Astrocyte (in vitro differentiated cells and primary cell): Measurements from ENCODE around the gene LBX1. TPM values are rescaled to one million over a fixed set of nuclear protein-coding genes. Genes with fewer than 3 reads are reported as not detected.

ENCODE experiments used
- DNase-seq: peaks from one replicate; pipeline ENCODE4 v3.0.0-alpha.2; 2010; ENCODE audit warnings: low read depth
- FAIRE-seq: peaks from 2 replicates; lab custom pipeline; 2011; peaks lifted over from hg19 to GRCh38; lab: Jason Lieb, UNC
- H2AFZ ChIP-seq: 2 replicates; pipeline ENCODE4 v1.6.0; 2012; ENCODE audit warnings: low read depth, low read length, inconsistent platforms
- H3K27ac ChIP-seq: 2 replicates; pipeline ENCODE4 v1.5.1; 2011; ENCODE audit warnings: low read depth, low read length, inconsistent platforms
- H3K27me3 ChIP-seq: 2 replicates; pipeline ENCODE4 v1.6.0; 2011; ENCODE audit warnings: low read length, inconsistent platforms; ENCODE audit not compliant: insufficient read depth
- H3K36me3 ChIP-seq: 2 replicates; pipeline ENCODE4 v1.5.1; 2011; ENCODE audit warnings: low read length, inconsistent platforms; ENCODE audit not compliant: insufficient read depth
- H3K4me1 ChIP-seq: 2 replicates; pipeline ENCODE4 v1.5.1; 2011; ENCODE audit warnings: low read length, inconsistent platforms; ENCODE audit not compliant: insufficient read depth
- H3K4me2 ChIP-seq: 2 replicates; pipeline ENCODE4 v1.6.0; 2012; ENCODE audit warnings: low read length, inconsistent platforms
- H3K4me3 ChIP-seq: 2 replicates; pipeline ENCODE4 v1.5.1; 2011; ENCODE audit warnings: low read depth, mild to moderate bottlenecking, low read length, inconsistent platforms; ENCODE audit not compliant: insufficient read depth
- H3K79me2 ChIP-seq: 2 replicates; pipeline ENCODE4 v1.6.0; 2012; ENCODE audit warnings: mild to moderate bottlenecking, low read length, inconsistent platforms; ENCODE audit not compliant: insufficient read depth
- H3K9ac ChIP-seq: 2 replicates; pipeline ENCODE4 v1.6.0; 2012; ENCODE audit warnings: mild to moderate bottlenecking, low read length, inconsistent platforms
- H3K9me3 ChIP-seq: 2 replicates; pipeline ENCODE4 v1.5.1; 2012; ENCODE audit warnings: low read depth, mild to moderate bottlenecking, low read length, inconsistent platforms; ENCODE audit not compliant: insufficient read depth
- H4K20me1 ChIP-seq: 2 replicates; pipeline ENCODE4 v1.6.0; 2012; ENCODE audit warnings: low read length, inconsistent platforms; ENCODE audit not compliant: insufficient read depth
- H3K27ac Mint-ChIP-seq: one replicate; pipeline ENCODE4 v1.8.0; 2021; ENCODE audit warnings: mild to moderate bottlenecking, mixed read lengths; ENCODE audit not compliant: unreplicated experiment
- H3K27me3 Mint-ChIP-seq: one replicate; pipeline ENCODE4 v1.8.0; 2021; ENCODE audit warnings: low read depth, mixed read lengths; ENCODE audit not compliant: unreplicated experiment
- H3K36me3 Mint-ChIP-seq: one replicate; pipeline ENCODE4 v1.8.0; 2021; ENCODE audit warnings: low read depth, mixed read lengths; ENCODE audit not compliant: unreplicated experiment
- H3K4me1 Mint-ChIP-seq: one replicate; pipeline ENCODE4 v1.8.0; 2021; ENCODE audit warnings: low read depth, mixed read lengths; ENCODE audit not compliant: unreplicated experiment
- H3K4me3 Mint-ChIP-seq: one replicate; pipeline ENCODE4 v1.8.0; 2021; ENCODE audit warnings: mild to moderate bottlenecking, moderate library complexity, mixed read lengths; ENCODE audit not compliant: unreplicated experiment
- H3K9me3 Mint-ChIP-seq: one replicate; pipeline ENCODE4 v1.8.0; 2021; ENCODE audit warnings: mild to moderate bottlenecking, mixed read lengths; ENCODE audit not compliant: unreplicated experiment
- EZH2 ChIP-seq: IDR thresholded peaks from 2 replicates; pipeline ENCODE4 v1.6.1; 2012; ENCODE audit warnings: mild to moderate bottlenecking, low read length, inconsistent platforms; ENCODE audit not compliant: insufficient read depth
- total RNA-seq: library from RNA; stranded (reverse); gene quantifications from 2 replicates; pipeline ENCODE4 v1.2.1, GENCODE V29; 2021
- TF ChIP-seq, protein P1 (sequence below): IDR thresholded peaks from 2 replicates; pipeline ENCODE4 v1.5.1; 2011; ENCODE audit warnings: low read depth, mild to moderate bottlenecking, inconsistent platforms, low read length, moderate library complexity; ENCODE audit not compliant: insufficient read depth

Gene LBX1
- total RNA-seq, 1 donor from 2014 or later: not detected

DNA sequence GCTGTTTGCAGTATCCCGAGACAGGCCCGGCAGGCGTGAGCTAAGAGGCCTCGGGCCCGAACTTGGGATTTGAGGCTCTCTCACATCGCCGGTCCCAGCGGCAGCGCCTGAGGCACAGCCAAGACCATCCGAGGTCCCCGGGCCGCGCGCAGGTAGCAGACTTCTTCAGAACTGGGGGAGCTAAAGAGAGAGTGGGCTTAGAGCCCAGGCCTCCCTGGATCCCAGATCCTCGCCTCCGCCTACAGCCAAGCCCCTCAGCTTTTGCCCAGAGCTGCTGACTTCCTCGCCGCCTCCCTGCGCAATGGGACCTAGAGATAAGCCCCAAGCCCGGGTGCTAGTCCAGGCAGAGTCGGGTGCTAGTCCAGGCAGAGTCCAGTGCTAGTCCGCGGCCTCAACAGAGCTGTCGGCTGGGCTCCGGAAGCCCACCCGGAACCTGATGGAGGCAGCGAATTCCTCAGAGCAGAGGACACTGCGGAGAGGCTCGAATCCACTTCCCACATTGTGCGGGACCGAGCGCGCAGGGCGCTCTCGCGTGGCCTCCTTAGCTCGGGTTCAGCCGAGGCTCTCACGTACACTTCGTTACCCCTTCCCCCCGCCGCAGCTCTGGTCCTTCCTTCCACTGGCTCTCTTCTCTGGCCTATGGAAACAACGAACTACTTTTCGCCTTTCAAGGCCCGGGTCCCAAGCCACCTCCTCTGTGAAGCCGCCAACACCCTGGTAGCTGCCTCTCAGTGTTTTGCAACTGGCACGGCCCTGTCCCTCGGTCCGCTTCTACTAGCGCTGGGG lies 5.8 kb downstream of the LBX1 start:
- H3K27ac ChIP-seq: no peak overlapping the region
- peak; percentile 100 for TF ChIP-seq EZH2
- TF ChIP-seq, protein P1, sequence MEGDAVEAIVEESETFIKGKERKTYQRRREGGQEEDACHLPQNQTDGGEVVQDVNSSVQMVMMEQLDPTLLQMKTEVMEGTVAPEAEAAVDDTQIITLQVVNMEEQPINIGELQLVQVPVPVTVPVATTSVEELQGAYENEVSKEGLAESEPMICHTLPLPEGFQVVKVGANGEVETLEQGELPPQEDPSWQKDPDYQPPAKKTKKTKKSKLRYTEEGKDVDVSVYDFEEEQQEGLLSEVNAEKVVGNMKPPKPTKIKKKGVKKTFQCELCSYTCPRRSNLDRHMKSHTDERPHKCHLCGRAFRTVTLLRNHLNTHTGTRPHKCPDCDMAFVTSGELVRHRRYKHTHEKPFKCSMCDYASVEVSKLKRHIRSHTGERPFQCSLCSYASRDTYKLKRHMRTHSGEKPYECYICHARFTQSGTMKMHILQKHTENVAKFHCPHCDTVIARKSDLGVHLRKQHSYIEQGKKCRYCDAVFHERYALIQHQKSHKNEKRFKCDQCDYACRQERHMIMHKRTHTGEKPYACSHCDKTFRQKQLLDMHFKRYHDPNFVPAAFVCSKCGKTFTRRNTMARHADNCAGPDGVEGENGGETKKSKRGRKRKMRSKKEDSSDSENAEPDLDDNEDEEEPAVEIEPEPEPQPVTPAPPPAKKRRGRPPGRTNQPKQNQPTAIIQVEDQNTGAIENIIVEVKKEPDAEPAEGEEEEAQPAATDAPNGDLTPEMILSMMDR: no peak
- peaks cover 28% of the 10 kb centered on the region for H3K9me3 Mint-ChIP-seq
- no peak overlapping the region for H3K27ac Mint-ChIP-seq
- H3K36me3 Mint-ChIP-seq: peaks cover 8% of the 10 kb centered on the region
- H3K27me3 ChIP-seq: peaks cover 95% of the 10 kb centered on the region
- DNase-seq (no peak), FAIRE-seq (no peak)
- H3K79me2 ChIP-seq: no peaks in the 10 kb centered on the region
- peak overlapping the region; percentile 70 for H3K4me2 ChIP-seq
- no peak overlapping the region for H2AFZ ChIP-seq
- H3K36me3 ChIP-seq: no peaks in the 10 kb centered on the region
- peaks cover 5% of the 10 kb centered on the region for H3K9me3 ChIP-seq
- H3K4me1 ChIP-seq: peaks cover 3% of the 10 kb centered on the region
- H4K20me1 ChIP-seq: peaks cover 28% of the 10 kb centered on the region
- H3K27me3 Mint-ChIP-seq: peaks cover 83% of the 10 kb centered on the region
- H3K4me3 Mint-ChIP-seq: no peak overlapping the region
- H3K4me3 ChIP-seq: peak overlapping the region; percentile 14
- H3K9ac ChIP-seq: no peak overlapping the region
- peaks cover 4% of the 10 kb centered on the region for H3K4me1 Mint-ChIP-seq

DNA sequence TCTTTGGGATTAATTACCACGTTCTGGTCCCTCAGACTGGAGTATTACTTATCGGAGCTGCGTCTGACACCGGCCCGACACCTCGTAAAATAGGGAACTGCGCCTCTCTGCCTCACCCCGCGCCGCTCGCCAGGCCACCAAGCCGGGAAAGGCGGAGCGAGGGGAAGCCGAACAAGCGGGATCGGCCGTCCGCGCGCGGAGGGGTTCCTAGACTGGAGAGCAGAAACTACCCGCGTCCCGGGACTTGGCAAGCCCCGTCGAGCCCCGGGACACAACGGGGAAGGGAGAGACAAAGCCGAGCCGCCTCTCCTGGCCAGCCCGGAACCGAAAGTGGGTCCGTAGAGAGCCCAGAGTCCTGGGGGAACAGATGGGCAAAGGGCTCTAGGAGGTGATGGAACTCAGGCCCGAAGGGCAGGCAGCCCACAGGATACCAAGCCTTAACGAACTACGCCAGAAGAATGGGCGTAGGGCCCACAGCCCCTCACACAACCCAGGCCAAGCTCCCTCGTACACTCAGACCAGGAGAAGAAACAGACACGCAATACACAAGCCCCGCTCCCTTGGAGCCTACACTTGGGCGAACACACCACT lies 6.5 kb downstream of the LBX1 start:
- Mint-ChIP-seq H3K27me3 (peaks cover 83% of the 10 kb centered on the region), H3K9me3 (peaks cover 25% of the 10 kb centered on the region), H3K27ac (peak overlapping the region; percentile 58), H3K4me1 (peaks cover 4% of the 10 kb centered on the region), H3K4me3 (no peak overlapping the region), H3K36me3 (peaks cover 6% of the 10 kb centered on the region)
- FAIRE-seq (no peak), DNase-seq (no peak)
- H3K9me3 ChIP-seq: peaks cover 5% of the 10 kb centered on the region
- H3K36me3 ChIP-seq: no peaks in the 10 kb centered on the region
- H3K4me2 ChIP-seq: peak overlapping the region; percentile 70
- H4K20me1 ChIP-seq: peaks cover 23% of the 10 kb centered on the region
- H3K9ac ChIP-seq: no peak overlapping the region
- TF ChIP-seq, protein P1: no peak
- TF ChIP-seq EZH2: no peak
- H3K4me3 ChIP-seq: peak overlapping the region; percentile 14
- no peak overlapping the region for H3K27ac ChIP-seq
- H3K79me2 ChIP-seq: no peaks in the 10 kb centered on the region
- H3K27me3 ChIP-seq: peaks cover 95% of the 10 kb centered on the region
- peaks cover 3% of the 10 kb centered on the region for H3K4me1 ChIP-seq
- no peak overlapping the region for H2AFZ ChIP-seq
